Smooth muscle cell (in vitro differentiated cells): Measurements from ENCODE around the gene AFG1L. TPM values are rescaled to one million over a fixed set of nuclear protein-coding genes. Genes with fewer than 3 reads are reported as not detected.
"Not testable (repeated sequence)": the region's sequence is repeated elsewhere in the genome, so short reads cannot be mapped to it uniquely, and the experiment has no call there.

Experiments
- DNase-seq: peaks from one replicate; lab custom pipeline; 2025; ENCODE audit not compliant: unreplicated experiment; lab: John Stamatoyannopoulos, UW
- H2AFZ ChIP-seq: fragments of 200-600 bp; sonication (generic); 2 replicates; pipeline ENCODE4 v1.6.0; 2016; ENCODE audit warnings: antibody characterized with exemption, low read depth, mild to moderate bottlenecking
- H3F3A ChIP-seq: fragments of 200-600 bp; sonication (generic); 2 replicates; pipeline ENCODE4 v1.6.0; 2017; ENCODE audit warnings: antibody characterized with exemption, low read depth
- H3K27ac ChIP-seq: fragments of 200-600 bp; sonication (generic); 2 replicates; pipeline ENCODE4 v1.5.1; 2016; ENCODE audit warnings: low read depth, mild to moderate bottlenecking
- H3K27me3 ChIP-seq: fragments of 200-600 bp; sonication (generic); 2 replicates; pipeline ENCODE4 v1.6.1; 2016; ENCODE audit warnings: low read depth, mild to moderate bottlenecking
- H3K36me3 ChIP-seq: fragments of 200-600 bp; sonication (generic); 2 replicates; pipeline ENCODE4 v1.5.1; 2016; ENCODE audit warnings: low read depth
- H3K4me1 ChIP-seq: fragments of 200-600 bp; sonication (generic); 2 replicates; pipeline ENCODE4 v1.5.1; 2016; ENCODE audit warnings: low read depth
- H3K4me2 ChIP-seq: fragments of 200-600 bp; sonication (generic); 2 replicates; pipeline ENCODE4 v1.6.0; 2016; ENCODE audit warnings: mild to moderate bottlenecking
- H3K4me3 ChIP-seq: fragments of 200-600 bp; sonication (generic); 2 replicates; pipeline ENCODE4 v1.5.1; 2016; ENCODE audit warnings: mild to moderate bottlenecking
- H3K79me2 ChIP-seq: fragments of 200-600 bp; sonication (generic); 2 replicates; pipeline ENCODE4 v1.6.0; 2016; ENCODE audit warnings: low read depth, mild to moderate bottlenecking
- H3K9ac ChIP-seq: fragments of 200-600 bp; sonication (generic); 2 replicates; pipeline ENCODE4 v1.6.0; 2016; ENCODE audit warnings: low read depth
- H3K9me3 ChIP-seq: fragments of 200-600 bp; sonication (generic); replicated peaks from 2 replicates; pipeline ENCODE4 v1.5.1; 2016; ENCODE audit warnings: low read depth
- H4K20me1 ChIP-seq: fragments of 200-600 bp; sonication (generic); 2 replicates; pipeline ENCODE4 v1.6.0; 2016; ENCODE audit warnings: low read depth
- WGBS: methylation state at CpG from one replicate; pipeline ENCODE4 v1.1.7; 2016; ENCODE audit warnings: low lambda C conversion rate; 5-methylcytosine and 5-hydroxymethylcytosine counted together
- polyA plus RNA-seq: library from polyadenylated mRNA; unstranded; fragments of >200 nt; fragmentation: Nextera tagmentation; extraction: Ambion mirVana; gene quantifications from 2 replicates; pipeline ENCODE4 v1.2.1, GENCODE V29; 2016
- total RNA-seq: library from RNA; depleted of rRNA; stranded (reverse); fragments of >200 nt; gene quantifications from 2 replicates; pipeline ENCODE4 v1.2.3, GENCODE V29; 2014
- TF ChIP-seq, protein P1 (sequence below): fragments of 200-600 bp; sonication (generic); IDR thresholded peaks from 2 replicates; pipeline ENCODE4 v1.5.1; 2017; ENCODE audit warnings: borderline replicate concordance, mild to moderate bottlenecking, antibody characterized with exemption; ENCODE audit not compliant: insufficient read depth, poor library complexity, severe bottlenecking

The AFG1L gene
- total and polyA plus RNA-seq, 2 experiments from 2014 or later, result 4.0 to 5.7 TPM

- no peaks in the 10 kb centered on the region for H4K20me1 ChIP-seq
- WGBS, result 97% methylated on average over 2 of the region's 2 CpGs
- H3K4me2 ChIP-seq, result no peak overlapping the region
- no peaks in the 10 kb centered on the region for H3K4me1 ChIP-seq
- no peaks in the 10 kb centered on the region for H3K27me3 ChIP-seq
- H3K4me3 ChIP-seq, result no peak overlapping the region
- H3K27ac ChIP-seq, result no peak overlapping the region
- TF ChIP-seq, protein P1, sequence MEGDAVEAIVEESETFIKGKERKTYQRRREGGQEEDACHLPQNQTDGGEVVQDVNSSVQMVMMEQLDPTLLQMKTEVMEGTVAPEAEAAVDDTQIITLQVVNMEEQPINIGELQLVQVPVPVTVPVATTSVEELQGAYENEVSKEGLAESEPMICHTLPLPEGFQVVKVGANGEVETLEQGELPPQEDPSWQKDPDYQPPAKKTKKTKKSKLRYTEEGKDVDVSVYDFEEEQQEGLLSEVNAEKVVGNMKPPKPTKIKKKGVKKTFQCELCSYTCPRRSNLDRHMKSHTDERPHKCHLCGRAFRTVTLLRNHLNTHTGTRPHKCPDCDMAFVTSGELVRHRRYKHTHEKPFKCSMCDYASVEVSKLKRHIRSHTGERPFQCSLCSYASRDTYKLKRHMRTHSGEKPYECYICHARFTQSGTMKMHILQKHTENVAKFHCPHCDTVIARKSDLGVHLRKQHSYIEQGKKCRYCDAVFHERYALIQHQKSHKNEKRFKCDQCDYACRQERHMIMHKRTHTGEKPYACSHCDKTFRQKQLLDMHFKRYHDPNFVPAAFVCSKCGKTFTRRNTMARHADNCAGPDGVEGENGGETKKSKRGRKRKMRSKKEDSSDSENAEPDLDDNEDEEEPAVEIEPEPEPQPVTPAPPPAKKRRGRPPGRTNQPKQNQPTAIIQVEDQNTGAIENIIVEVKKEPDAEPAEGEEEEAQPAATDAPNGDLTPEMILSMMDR, result no peak
- H3K36me3 ChIP-seq, result no peaks in the 10 kb centered on the region
- no peak overlapping the region for H2AFZ ChIP-seq
- H3F3A ChIP-seq, result no peaks in the 10 kb centered on the region
- H3K9me3 ChIP-seq, result no peaks in the 10 kb centered on the region
- peaks cover 9% of the 10 kb centered on the region for H3K79me2 ChIP-seq
- H3K9ac ChIP-seq, result no peak overlapping the region
- DNase-seq, result no peak
These were observed 9.8 kb downstream of the AFG1L start for GRCh38 chr6:108304646-108305045.

DNA sequence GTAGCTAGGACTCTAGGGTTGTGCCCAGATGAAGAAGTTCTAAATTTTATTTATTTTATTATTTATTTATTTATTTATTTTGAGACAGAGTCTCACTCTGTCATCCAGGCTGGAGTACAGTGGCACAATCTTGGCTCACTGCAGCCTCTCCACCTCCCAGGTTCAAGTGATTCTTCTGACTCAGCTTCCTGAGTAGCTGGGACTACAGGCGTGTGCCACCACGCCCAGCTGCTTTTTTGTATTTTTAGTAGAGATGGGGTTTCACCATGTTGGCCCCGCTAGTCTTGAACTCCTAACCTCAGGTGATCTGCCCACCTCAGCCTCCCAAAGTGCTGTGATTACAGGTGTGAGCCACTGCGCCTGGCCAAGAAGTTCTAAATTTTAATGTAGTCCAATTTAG, 13.8 kb downstream of the AFG1L start:
- H3K4me2 ChIP-seq, H2AFZ ChIP-seq, H3K9ac ChIP-seq, DNase-seq, H3F3A ChIP-seq, H3K27me3 ChIP-seq, H3K4me1 ChIP-seq, H4K20me1 ChIP-seq, H3K4me3 ChIP-seq, H3K79me2 ChIP-seq, H3K36me3 ChIP-seq, H3K9me3 ChIP-seq, H3K27ac ChIP-seq: not testable (repeated sequence)
- WGBS, result 92% methylated on average over 4 of the region's 4 CpGs

- Histone ChIP-seq H3K27me3 (no peaks in the 10 kb centered on the region), H3K4me2 (no peak overlapping the region), H3F3A (no peaks in the 10 kb centered on the region), H3K4me3 (no peak overlapping the region), H3K9ac (no peak overlapping the region), H3K4me1 (no peaks in the 10 kb centered on the region), H4K20me1 (no peaks in the 10 kb centered on the region), H3K79me2 (no peaks in the 10 kb centered on the region), H3K27ac (no peak overlapping the region), H3K9me3 (no peaks in the 10 kb centered on the region), H3K36me3 (no peaks in the 10 kb centered on the region), H2AFZ (no peak overlapping the region)
- TF ChIP-seq, protein P1, result no peak
- 97% methylated on average over 5 of the region's 5 CpGs for WGBS
- DNase-seq, result no peak
These were observed 15.0 kb downstream of the AFG1L start for GRCh38 chr6:108309844-108310243.

- no peak for DNase-seq
- H3K9me3 ChIP-seq, result no peaks in the 10 kb centered on the region
- H3K36me3 ChIP-seq, result no peaks in the 10 kb centered on the region
- no peaks in the 10 kb centered on the region for H3K27me3 ChIP-seq
- no peak overlapping the region for H3K9ac ChIP-seq
- H3K27ac ChIP-seq, result no peak overlapping the region
- no peak overlapping the region for H3K4me2 ChIP-seq
- H3K4me1 ChIP-seq, result no peaks in the 10 kb centered on the region
- no peak overlapping the region for H3K4me3 ChIP-seq
- H3K79me2 ChIP-seq, result no peaks in the 10 kb centered on the region
- no peaks in the 10 kb centered on the region for H3F3A ChIP-seq
- TF ChIP-seq, protein P1, result no peak
- no peak overlapping the region for H2AFZ ChIP-seq
- no peaks in the 10 kb centered on the region for H4K20me1 ChIP-seq
These were observed 17.8 kb downstream of the AFG1L start for GRCh38 chr6:108312605-108313004.
